Keratinocyte (primary cell): ENCODE data around the gene ANO3. TPM values are rescaled to one million over a fixed set of nuclear protein-coding genes. Genes with fewer than 3 reads are reported as not detected.
A peak's percentile ranks its signal among the peaks of the same experiment; 100 is the strongest.

Experiments
- DNase-seq: peaks from one replicate; pipeline ENCODE4 v3.0.0-alpha.2; 2011; ENCODE audit warnings: low read depth, missing footprints, low spot score
- FAIRE-seq: peaks from 2 replicates; lab custom pipeline; 2011; peaks lifted over from hg19 to GRCh38; lab: Jason Lieb, UNC
- H2AFZ ChIP-seq: 2 replicates; pipeline ENCODE4 v1.6.0; 2012; ENCODE audit warnings: low read length, control low read depth, inconsistent platforms; ENCODE audit not compliant: control insufficient read depth
- H3K27ac ChIP-seq: 2 replicates; pipeline ENCODE4 v1.5.1; 2011; ENCODE audit warnings: low read length; ENCODE audit not compliant: control insufficient read depth, insufficient read depth
- H3K27me3 ChIP-seq: 3 replicates; pipeline ENCODE4 v1.6.0; 2011; ENCODE audit warnings: low read length; ENCODE audit not compliant: control insufficient read depth, insufficient read depth; ENCODE audit errors: extremely low read depth
- H3K36me3 ChIP-seq, 2 experiments: 2 replicates in 1 of 2; 3 replicates in 1 of 2; pipeline ENCODE4 v1.5.1; 2011; ENCODE audit warnings: low read length in 2 of 2, mild to moderate bottlenecking in 1 of 2; ENCODE audit not compliant: control insufficient read depth in 2 of 2, insufficient read depth in 2 of 2; ENCODE audit errors: extremely low read depth in 1 of 2
- H3K4me1 ChIP-seq: 3 replicates; pipeline ENCODE4 v1.5.1; 2011; ENCODE audit warnings: low read length; ENCODE audit not compliant: control insufficient read depth, insufficient read depth; ENCODE audit errors: extremely low read depth
- H3K4me2 ChIP-seq: 3 replicates; pipeline ENCODE4 v1.6.0; 2011; ENCODE audit warnings: low read depth, low read length; ENCODE audit not compliant: control insufficient read depth, insufficient read depth; ENCODE audit errors: extremely low read depth
- H3K4me3 ChIP-seq, 3 experiments: fragments of 200-600 bp in 1 of 3; sonication (generic) in 1 of 3; 2 replicates in 2 of 3; 3 replicates in 1 of 3; pipeline ENCODE4 v1.5.1; 2011 to 2016; ENCODE audit warnings: low read length in 3 of 3, mild to moderate bottlenecking in 3 of 3, control low read depth in 2 of 3, inconsistent platforms in 1 of 3, low read depth in 1 of 3, mixed read lengths in 1 of 3, mixed run types in 1 of 3, moderate library complexity in 1 of 3; ENCODE audit not compliant: control insufficient read depth in 2 of 3, insufficient read depth in 2 of 3; ENCODE audit errors: extremely low read depth in 1 of 3
- H3K79me2 ChIP-seq: 2 replicates; pipeline ENCODE4 v1.6.0; 2012; ENCODE audit warnings: low read length; ENCODE audit not compliant: control insufficient read depth, insufficient read depth
- H3K9ac ChIP-seq: 3 replicates; pipeline ENCODE4 v1.6.0; 2011; ENCODE audit warnings: low read length; ENCODE audit not compliant: control insufficient read depth, insufficient read depth; ENCODE audit errors: extremely low read depth
- H3K9me1 ChIP-seq: 3 replicates; pipeline ENCODE4 v1.6.0; 2011; ENCODE audit warnings: low read length; ENCODE audit not compliant: control insufficient read depth, insufficient read depth; ENCODE audit errors: extremely low read depth
- H3K9me3 ChIP-seq: 2 replicates; pipeline ENCODE4 v1.5.1; 2012; ENCODE audit warnings: low read depth, low read length; ENCODE audit not compliant: control insufficient read depth
- H4K20me1 ChIP-seq: 3 replicates; pipeline ENCODE4 v1.6.0; 2011; ENCODE audit warnings: low read length; ENCODE audit not compliant: control insufficient read depth, insufficient read depth; ENCODE audit errors: extremely low read depth
- CTCF ChIP-seq, 3 experiments: IDR thresholded peaks in 1 of 3; conservative IDR thresholded peaks in 1 of 3; optimal IDR thresholded peaks in 1 of 3; 2 replicates in 2 of 3; 3 replicates in 1 of 3; pipeline versions ENCODE3 to v1.5.1; 2011; ENCODE audit warnings: low read length in 3 of 3, mild to moderate bottlenecking in 3 of 3, moderate library complexity in 2 of 3, control low read depth in 1 of 3, inconsistent platforms in 1 of 3; ENCODE audit not compliant: insufficient read depth in 2 of 3; ENCODE audit errors: extremely low read depth in 1 of 3
- EZH2 ChIP-seq: IDR thresholded peaks from one replicate; pipeline ENCODE4 v1.6.1; 2012; ENCODE audit warnings: inconsistent platforms, mild to moderate bottlenecking, low read length, moderate library complexity
- dilution Hi-C: fragments of 300-500 bp; cut with MboI; formaldehyde crosslinking; loops from one replicate; pipeline ENCODE4 v1.7.0; 2020; ENCODE audit warnings: low sequenced_read_pairs; ENCODE audit not compliant: extremely low pct_ligation_motif_present
- polyA plus RNA-seq, 5 experiments: library from polyadenylated mRNA; depleted of rRNA in 3 of 5; stranded (reverse) in 3 of 5; stranded (forward) in 1 of 5; unstranded in 1 of 5; fragments of >200 nt; gene quantifications; 1 replicate in 1 of 5; 2 replicates in 3 of 5; 3 replicates in 1 of 5; pipeline versions ENCODE4 v1.2.1 to v1.2.3, GENCODE V29; 2011 to 2012; ENCODE audit warnings: missing spikeins in 2 of 5, low read depth in 1 of 5, low replicate concordance in 1 of 5

The ANO3 gene
- polyA plus RNA-seq, 1 donor (not counting 4 experiments of a cell fraction or from before 2014, with no cell fraction given): 0.01 TPM

- Histone ChIP-seq H3K9ac (no peak overlapping the region), H3K36me3 (no peaks in the 10 kb centered on the region), H3K4me2 (no peak overlapping the region), H3K27ac (no peak overlapping the region), H2AFZ (no peak overlapping the region), H3K9me1 (no peaks in the 10 kb centered on the region), H3K4me1 (peaks cover 37% of the 10 kb centered on the region), H3K27me3 (no peaks in the 10 kb centered on the region), H4K20me1 (no peaks in the 10 kb centered on the region), H3K9me3 (no peaks in the 10 kb centered on the region), H3K79me2 (no peaks in the 10 kb centered on the region), H3K4me3 (no peak overlapping the region)
- TF ChIP-seq CTCF (optimal IDR thresholded peaks at IDR 0.05 in 1 of 3, IDR thresholded peaks at IDR 0.05 in 1 of 3, conservative IDR thresholded peaks at IDR 0.05 in 1 of 3; ENCODE audit: extremely low read depth in 1 of 3, insufficient read depth in 2 of 3, low read length in 3 of 3) (no peak), EZH2 (no peak)
- DNase-seq (no peak), FAIRE-seq (no peak)
- dilution Hi-C loops: no loop called here
Observed at GRCh38 chr11:26575946-26576345, 244.0 kb downstream of the ANO3 start.

GRCh38 chr11:26578998-26579661, 247.2 kb downstream of the ANO3 start:
- DNase-seq (peak; percentile 23), FAIRE-seq (peak; percentile 82)
- H3K36me3 ChIP-seq: no peaks in the 10 kb centered on the region
- no peaks in the 10 kb centered on the region for H3K79me2 ChIP-seq
- no peaks in the 10 kb centered on the region for H3K9me1 ChIP-seq
- peak overlapping the region in 1 of 3 experiments; percentile 38 for H3K4me3 ChIP-seq
- peak overlapping the region; percentile 59 for H3K4me2 ChIP-seq
- H4K20me1 ChIP-seq: no peaks in the 10 kb centered on the region
- H3K27me3 ChIP-seq: no peaks in the 10 kb centered on the region
- peaks cover 29% of the 10 kb centered on the region for H3K4me1 ChIP-seq
- peak overlapping the region; percentile 86 for H3K27ac ChIP-seq
- peak overlapping the region; percentile 46 for H3K9ac ChIP-seq
- H2AFZ ChIP-seq: no peak overlapping the region
- TF ChIP-seq CTCF (optimal IDR thresholded peaks at IDR 0.05 in 1 of 3, IDR thresholded peaks at IDR 0.05 in 1 of 3, conservative IDR thresholded peaks at IDR 0.05 in 1 of 3; ENCODE audit: extremely low read depth in 1 of 3, insufficient read depth in 2 of 3, low read length in 3 of 3): no peak
- TF ChIP-seq EZH2: no peak
- H3K9me3 ChIP-seq: no peaks in the 10 kb centered on the region
- dilution Hi-C loops: no loop called here
